Erythroblast (primary cell): ENCODE results near the gene LRRTM4.

Experiments used
- GATA1 ChIP-seq: IDR thresholded peaks from 2 replicates; pipeline ENCODE4 v1.6.1; 2011; ENCODE audit warnings: low read depth, mild to moderate bottlenecking, control low read depth, low read length, moderate library complexity
- POLR2A ChIP-seq: IDR thresholded peaks from 2 replicates; pipeline ENCODE4 v1.6.1; 2011; ENCODE audit warnings: mild to moderate bottlenecking, low read length

DNA sequence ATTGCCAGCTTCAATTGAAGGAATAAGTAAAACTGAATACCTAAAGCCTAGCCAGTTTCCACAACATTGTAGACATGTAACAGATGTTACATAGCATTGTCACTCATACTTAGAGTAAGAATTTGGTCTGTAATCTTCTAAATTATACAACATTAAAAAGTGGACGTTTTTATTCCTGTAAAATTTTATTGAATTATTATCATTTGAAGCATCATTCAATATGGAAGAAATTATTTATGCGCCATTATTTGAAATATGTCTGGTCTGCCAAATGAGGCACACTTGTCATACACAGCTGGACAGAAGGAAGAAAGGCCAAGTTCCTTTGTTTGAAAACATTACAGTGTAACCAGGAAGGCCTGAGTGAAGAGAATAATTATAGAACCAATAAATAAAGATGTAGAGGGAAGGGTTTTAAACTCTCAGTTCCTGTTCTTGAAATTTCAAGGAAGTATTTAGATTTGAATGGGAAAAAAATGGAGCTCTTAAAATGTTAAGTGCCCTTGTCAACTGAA lies 575.5 kb downstream of the LRRTM4 start:
- TF ChIP-seq POLR2A, result no peak
- TF ChIP-seq GATA1, result no peak
